Breast epithelium (tissue), 4 donors: Measurements from ENCODE around the gene PDE7B. TPM values are rescaled to one million over a fixed set of nuclear protein-coding genes. Genes with fewer than 3 reads are reported as not detected.

Experiments
- DNase-seq, 2 donors: peaks; one replicate each; pipeline ENCODE4 v3.0.0-alpha.2; 2019; ENCODE audit warnings: low spot score in 2 of 2
- H3K27ac ChIP-seq, 2 donors: fragments of 200-600 bp; sonication (generic) in 1 of 2; one replicate each; pipeline ENCODE4 v1.5.1; 2016 to 2019; ENCODE audit warnings: mild to moderate bottlenecking in 1 of 2
- H3K27me3 ChIP-seq, 2 donors: fragments of 200-600 bp; sonication (generic) in 1 of 2; one replicate each; pipeline versions ENCODE4 v1.5.1 to v1.6.0; 2017 to 2019; ENCODE audit warnings: control low read depth in 1 of 2, mild to moderate bottlenecking in 1 of 2
- H3K36me3 ChIP-seq: fragments of 200-600 bp; one replicate; pipeline ENCODE4 v1.5.1; 2019
- H3K4me1 ChIP-seq, 2 donors: fragments of 200-600 bp; sonication (generic); one replicate each; pipeline ENCODE4 v1.5.1; 2016 to 2019; ENCODE audit warnings: control low read depth in 1 of 2
- H3K4me3 ChIP-seq, 3 donors: fragments of 200-600 bp; sonication (generic); 1 replicate in 2 of 3; 2 replicates in 1 of 3; pipeline ENCODE4 v1.5.1; 2016 to 2019; ENCODE audit warnings: mild to moderate bottlenecking in 3 of 3, moderate library complexity in 2 of 3
- H3K9me3 ChIP-seq, 2 donors: fragments of 200-600 bp; sonication (generic) in 1 of 2; one replicate each; pipeline ENCODE4 v1.5.1; 2016 to 2019; ENCODE audit warnings: control low read depth in 1 of 2
- CTCF ChIP-seq, 3 donors: fragments of 450-650 bp; IDR thresholded peaks; one replicate each; pipeline ENCODE4 v1.5.1; 2016 to 2017; ENCODE audit warnings: antibody characterized with exemption in 3 of 3, mild to moderate bottlenecking in 3 of 3, moderate library complexity in 3 of 3
- POLR2A ChIP-seq: fragments of 450-650 bp; IDR thresholded peaks from one replicate; pipeline ENCODE4 v1.6.1; 2016; ENCODE audit warnings: antibody characterized with exemption, mild to moderate bottlenecking, moderate library complexity
- POLR2AphosphoS5 ChIP-seq, 3 donors: sonication (generic); formaldehyde crosslinking; IDR thresholded peaks; one replicate each; pipeline ENCODE4 v1.6.1; 2017; ENCODE audit warnings: antibody characterized with exemption in 3 of 3
- intact Hi-C: fragments of 100-400 bp; cut with DNase I; formaldehyde crosslinking; loops from one replicate; pipeline ENCODE4 v1.15.1; 2023; ENCODE audit warnings: low total_unique reads
- total RNA-seq, 3 donors: library from RNA; depleted of rRNA; stranded (reverse); fragments of >200 nt; gene quantifications; one replicate each; pipeline ENCODE4 v1.1.0, GENCODE V29; 2016

Gene PDE7B
- total RNA-seq, 3 donors from 2014 or later: 3.4 to 5.2 (median 5.1) TPM

GRCh38 chr6:136052031-136052430, 200.5 kb downstream of the PDE7B start:
- H3K27ac ChIP-seq: no peak overlapping the region
- no peaks in the 10 kb centered on the region for H3K27me3 ChIP-seq
- no peaks in the 10 kb centered on the region for H3K4me1 ChIP-seq
- no peaks in the 10 kb centered on the region for H3K9me3 ChIP-seq
- DNase-seq: no peak
- no peaks in the 10 kb centered on the region for H3K36me3 ChIP-seq
- intact Hi-C loops: no loop called here
- no peak overlapping the region for H3K4me3 ChIP-seq
- TF ChIP-seq POLR2AphosphoS5 (IDR thresholded peaks at IDR 0.05): no peak
- TF ChIP-seq POLR2A: no peak
- TF ChIP-seq CTCF (IDR thresholded peaks at IDR 0.05): no peak

GRCh38 chr6:136058852-136059251, 207.4 kb downstream of the PDE7B start:
- Histone ChIP-seq H3K9me3 (no peaks in the 10 kb centered on the region), H3K27ac (no peak overlapping the region)
- intact Hi-C loops: no loop called here

GRCh38 chr6:136059308-136059707, 207.8 kb downstream of the PDE7B start:
- Histone ChIP-seq H3K9me3 (no peaks in the 10 kb centered on the region), H3K4me1 (no peaks in the 10 kb centered on the region), H3K27me3 (no peaks in the 10 kb centered on the region), H3K4me3 (no peak overlapping the region), H3K36me3 (no peaks in the 10 kb centered on the region), H3K27ac (no peak overlapping the region)
- intact Hi-C loops: no loop called here
- TF ChIP-seq POLR2AphosphoS5 (IDR thresholded peaks at IDR 0.05) (no peak), POLR2A (no peak), CTCF (IDR thresholded peaks at IDR 0.05) (no peak)
- DNase-seq: no peak

More at GRCh38 chr6:136058852-136059251, 207.4 kb downstream of the PDE7B start:
- no peak for DNase-seq
- Histone ChIP-seq H3K36me3 (no peaks in the 10 kb centered on the region), H3K27me3 (no peaks in the 10 kb centered on the region), H3K4me1 (no peaks in the 10 kb centered on the region), H3K4me3 (no peak overlapping the region)
- no peak for TF ChIP-seq POLR2AphosphoS5 (IDR thresholded peaks at IDR 0.05)
- TF ChIP-seq CTCF (IDR thresholded peaks at IDR 0.05): no peak
- TF ChIP-seq POLR2A: no peak

GRCh38 chr6:136060052-136060451, 208.6 kb downstream of the PDE7B start:
- intact Hi-C loops: no loop called here
- Histone ChIP-seq H3K9me3 (no peaks in the 10 kb centered on the region), H3K4me1 (no peaks in the 10 kb centered on the region), H3K4me3 (no peak overlapping the region), H3K27ac (no peak overlapping the region), H3K27me3 (no peaks in the 10 kb centered on the region), H3K36me3 (no peaks in the 10 kb centered on the region)
- DNase-seq: no peak
- TF ChIP-seq POLR2AphosphoS5 (IDR thresholded peaks at IDR 0.05) (no peak), POLR2A (no peak), CTCF (IDR thresholded peaks at IDR 0.05) (no peak)

- Histone ChIP-seq H3K27me3 (no peaks in the 10 kb centered on the region), H3K27ac (no peak overlapping the region), H3K4me1 (no peaks in the 10 kb centered on the region), H3K4me3 (no peak overlapping the region), H3K9me3 (no peaks in the 10 kb centered on the region), H3K36me3 (no peaks in the 10 kb centered on the region)
- TF ChIP-seq POLR2AphosphoS5 (IDR thresholded peaks at IDR 0.05) (no peak), POLR2A (no peak)
- intact Hi-C loops: no loop called here
- DNase-seq: no peak
Measured at GRCh38 chr6:136060759-136061158, 209.3 kb downstream of the PDE7B start.

GRCh38 chr6:136061701-136062100, 210.2 kb downstream of the PDE7B start:
- H3K36me3 ChIP-seq: no peaks in the 10 kb centered on the region
- no peak for DNase-seq
- H3K4me3 ChIP-seq: no peak overlapping the region
- intact Hi-C loops: no loop called here
- H3K4me1 ChIP-seq: no peaks in the 10 kb centered on the region
- no peak overlapping the region for H3K27ac ChIP-seq
- H3K27me3 ChIP-seq: no peaks in the 10 kb centered on the region
- TF ChIP-seq CTCF (IDR thresholded peaks at IDR 0.05): no peak
- no peak for TF ChIP-seq POLR2A
- TF ChIP-seq POLR2AphosphoS5 (IDR thresholded peaks at IDR 0.05): no peak
- no peaks in the 10 kb centered on the region for H3K9me3 ChIP-seq
